HEK293T (cell line): ENCODE results near the gene FKBP11.
"Not testable (repeated sequence)": the region's sequence is repeated elsewhere in the genome, so short reads cannot be mapped to it uniquely, and the experiment has no call there.

Source experiments
- CTCF ChIA-PET: fragments of 350-600 bp; formaldehyde crosslinking; extraction: SDS; loops from one replicate; lab custom pipeline; 2021; ENCODE audit warnings: antibody characterized with exemption, inconsistent platforms; lab: Yijun Ruan, JAX
- POLR2A ChIA-PET: fragments of 350-600 bp; formaldehyde crosslinking; extraction: SDS; loops from one replicate; lab custom pipeline; 2020; ENCODE audit warnings: antibody characterized with exemption, inconsistent platforms; lab: Yijun Ruan, JAX
- DNase-seq: peaks from one replicate; pipeline ENCODE4 v3.0.0; 2012; ENCODE audit warnings: mixed read lengths; ENCODE audit errors: extremely low spot score
- ARNT ChIP-seq: fragments of 450-650 bp; IDR thresholded peaks from 2 replicates; pipeline ENCODE4 v1.6.1; 2017; ENCODE audit warnings: mild to moderate bottlenecking
- BHLHE40 ChIP-seq: fragments of 450-650 bp; IDR thresholded peaks from 2 replicates; pipeline ENCODE4 v1.6.1; 2016; ENCODE audit warnings: mild to moderate bottlenecking, moderate library complexity, borderline replicate concordance
- CTBP1 ChIP-seq: fragments of 450-650 bp; IDR thresholded peaks from 2 replicates; pipeline ENCODE4 v1.6.1; 2016; ENCODE audit warnings: borderline replicate concordance
- ELF4 ChIP-seq: fragments of 450-650 bp; IDR thresholded peaks from 2 replicates; pipeline ENCODE4 v1.6.1; 2017; ENCODE audit warnings: antibody characterized with exemption
- FOXA1 ChIP-seq: fragments of 450-650 bp; IDR thresholded peaks from 2 replicates; pipeline ENCODE4 v1.6.1; 2016; ENCODE audit warnings: mild to moderate bottlenecking
- FOXK2 ChIP-seq: fragments of 450-650 bp; IDR thresholded peaks from 2 replicates; pipeline ENCODE4 v1.6.1; 2016; ENCODE audit warnings: mild to moderate bottlenecking
- FOXM1 ChIP-seq: fragments of 450-650 bp; IDR thresholded peaks from 2 replicates; pipeline ENCODE4 v1.6.1; 2017; ENCODE audit warnings: mild to moderate bottlenecking, borderline replicate concordance
- HDGF ChIP-seq: fragments of 450-650 bp; IDR thresholded peaks from 2 replicates; pipeline ENCODE4 v1.6.1; 2017; ENCODE audit warnings: antibody characterized with exemption, borderline replicate concordance
- L3MBTL2 ChIP-seq: fragments of 450-650 bp; conservative IDR thresholded peaks from 2 replicates; pipeline ENCODE4 v1.6.1; 2016; ENCODE audit warnings: mild to moderate bottlenecking
- LEF1 ChIP-seq: fragments of 450-650 bp; IDR thresholded peaks from 2 replicates; pipeline ENCODE4 v1.6.1; 2017; ENCODE audit warnings: mild to moderate bottlenecking, borderline replicate concordance
- NFRKB ChIP-seq: fragments of 450-650 bp; IDR thresholded peaks from 2 replicates; pipeline ENCODE4 v1.6.1; 2016; ENCODE audit warnings: mild to moderate bottlenecking, moderate library complexity
- PKNOX1 ChIP-seq: fragments of 450-650 bp; IDR thresholded peaks from 2 replicates; pipeline ENCODE4 v1.6.1; 2016
- SP1 ChIP-seq: fragments of 450-650 bp; IDR thresholded peaks from 2 replicates; pipeline ENCODE4 v1.6.1; 2017
- SUZ12 ChIP-seq: fragments of 450-650 bp; IDR thresholded peaks from 2 replicates; pipeline ENCODE4 v1.6.1; 2016; ENCODE audit warnings: mild to moderate bottlenecking
- TARDBP ChIP-seq: fragments of 450-650 bp; IDR thresholded peaks from 2 replicates; pipeline ENCODE4 v1.6.1; 2016
- ZNF384 ChIP-seq: fragments of 450-650 bp; IDR thresholded peaks from 2 replicates; pipeline ENCODE4 v1.6.1; 2016

The FKBP11 gene

GRCh38 chr12:48929551-48929950 is 4.3 kb upstream of the FKBP11 start:
- CTCF ChIA-PET, result interaction anchor here (0.5 to 1.7 kb wide), 2 partner anchors 77 to 475 kb away, joined by 4 to 5 read pairs; no protein-coding TSS in a partner anchor
- no peak for DNase-seq
- POLR2A ChIA-PET, result interaction anchor here (1.7 kb wide), 1 partner anchor 28 kb away, joined by 4 read pairs; the partner anchor contains the start of gene ARF3
- TF ChIP-seq FOXK2 (no peak), BHLHE40 (no peak)

GRCh38 chr12:48927261-48927660 is 2.0 kb upstream of the FKBP11 start:
- no peak for DNase-seq
- POLR2A ChIA-PET, result no interaction called here
- no peak for TF ChIP-seq FOXM1
- no peak for TF ChIP-seq TARDBP
- no peak for TF ChIP-seq LEF1
- TF ChIP-seq L3MBTL2, result no peak
- TF ChIP-seq NFRKB, result no peak
- no peak for TF ChIP-seq ARNT
- no peak for TF ChIP-seq ZNF384
- TF ChIP-seq FOXK2, result no peak
- no peak for TF ChIP-seq BHLHE40
- CTCF ChIA-PET, result interaction anchor here (0.9 kb wide), 1 partner anchor 9 kb away, joined by 4 read pairs; no protein-coding TSS in a partner anchor

- TF ChIP-seq FOXK2 (no peak), SP1 (no peak), PKNOX1 (no peak), LEF1 (no peak), BHLHE40 (no peak), FOXM1 (no peak), TARDBP (no peak)
- ChIA-PET CTCF (interaction anchor here (0.8 to 1.3 kb wide), 2 partner anchors 11 to 53 kb away, joined by 3 read pairs; no protein-coding TSS in a partner anchor), POLR2A (no interaction called here)
- no peak for DNase-seq
These were observed 532 bp downstream of the FKBP11 start for GRCh38 chr12:48924617-48925303.

- CTCF ChIA-PET, result interaction anchor here (0.5 to 1.5 kb wide), 3 partner anchors 19 to 161 kb away, joined by 3 to 6 read pairs (median 3); no protein-coding TSS in a partner anchor
- no peak for TF ChIP-seq ZNF384
- TF ChIP-seq L3MBTL2, result no peak
- TF ChIP-seq ARNT, result no peak
- no peak for TF ChIP-seq ELF4
These were observed 2.2 kb downstream of the FKBP11 start for GRCh38 chr12:48923117-48923516.

GRCh38 chr12:48917857-48918537 is 7.3 kb downstream of the FKBP11 start:
- ChIA-PET CTCF (no interaction called here), POLR2A (no interaction called here)
- TF ChIP-seq ELF4 (no peak), NFRKB (no peak), CTBP1 (no peak), FOXK2 (no peak), PKNOX1 (no peak), HDGF (no peak), FOXM1 (no peak), LEF1 (no peak), TARDBP (no peak), FOXA1 (no peak), L3MBTL2 (no peak), ARNT (no peak), SP1 (no peak), BHLHE40 (no peak), SUZ12 (no peak), ZNF384 (no peak)
- DNase-seq, result no peak

More at GRCh38 chr12:48923117-48923516, 2.2 kb downstream of the FKBP11 start:
- DNase-seq, result no peak
- POLR2A ChIA-PET, result interaction anchor here (1.2 kb wide), 1 partner anchor 107 kb away, joined by 3 read pairs; no protein-coding TSS in a partner anchor

GRCh38 chr12:48910196-48910595 is 15.1 kb downstream of the FKBP11 start:
- ChIA-PET CTCF (interaction anchor here (0.6 kb wide), 1 partner anchor 19 kb away, joined by 3 read pairs; no protein-coding TSS in a partner anchor), POLR2A (no interaction called here)
- DNase-seq, result no peak
- no peak for TF ChIP-seq ELF4
- no peak for TF ChIP-seq LEF1
- no peak for TF ChIP-seq ARNT
- no peak for TF ChIP-seq SUZ12
- TF ChIP-seq FOXK2, result no peak
- no peak for TF ChIP-seq TARDBP
- TF ChIP-seq FOXM1, result no peak
- no peak for TF ChIP-seq L3MBTL2
- no peak for TF ChIP-seq CTBP1
- no peak for TF ChIP-seq SP1
- no peak for TF ChIP-seq NFRKB
- no peak for TF ChIP-seq ZNF384
- no peak for TF ChIP-seq PKNOX1
- TF ChIP-seq FOXA1, result no peak
- no peak for TF ChIP-seq BHLHE40
- no peak for TF ChIP-seq HDGF

GRCh38 chr12:48909698-48910097 is 15.6 kb downstream of the FKBP11 start:
- CTCF ChIA-PET, result interaction anchor here (0.6 kb wide), 1 partner anchor 22 kb away, joined by 6 read pairs; no protein-coding TSS in a partner anchor
- POLR2A ChIA-PET, result not testable (repeated sequence)

More at GRCh38 chr12:48909698-48910097, 15.6 kb downstream of the FKBP11 start:
- DNase-seq, result not testable (repeated sequence)
